ENCODE measurements around the gene TCF25.
"Not testable (repeated sequence)": the region's sequence is repeated elsewhere in the genome, so short reads cannot be mapped to it uniquely, and the experiment has no call there.

TCF25 gene

DNA sequence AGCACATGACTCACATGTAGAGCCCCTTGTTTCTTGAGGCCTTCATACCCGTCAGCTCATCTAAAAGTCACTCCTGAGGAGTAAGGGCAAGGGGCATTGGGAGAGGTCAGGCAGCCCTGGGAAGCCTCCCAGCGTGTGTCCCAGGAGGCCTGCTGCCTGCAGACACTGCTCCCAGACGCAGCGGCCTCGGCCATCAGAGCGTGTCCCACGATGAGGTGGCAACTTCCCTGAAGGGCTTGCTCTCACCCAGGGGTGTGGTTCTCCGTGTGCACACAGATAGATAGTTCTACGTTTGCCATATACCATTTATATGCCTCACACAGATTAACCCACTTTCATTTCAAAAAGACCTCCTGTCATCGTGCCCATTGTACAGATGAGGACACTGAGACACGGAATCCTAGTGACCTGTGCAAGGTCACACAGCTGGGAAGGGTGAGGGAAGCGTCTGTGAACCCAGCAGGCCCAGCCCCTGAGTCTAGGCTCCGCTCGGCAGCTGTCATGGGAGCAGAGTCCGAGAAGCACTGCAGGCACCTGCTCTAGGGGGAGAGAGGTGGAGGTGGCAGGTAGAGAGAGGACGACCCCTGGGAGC lies 58.0 kb downstream of the TCF25 start:
- no peak for TF ChIP-seq CTCF (IDR thresholded peaks at IDR 0.05; ENCODE audit: low read depth, low read length)
- DNase-seq (ENCODE audit: extremely low read depth, low read depth): no peak

DNA sequence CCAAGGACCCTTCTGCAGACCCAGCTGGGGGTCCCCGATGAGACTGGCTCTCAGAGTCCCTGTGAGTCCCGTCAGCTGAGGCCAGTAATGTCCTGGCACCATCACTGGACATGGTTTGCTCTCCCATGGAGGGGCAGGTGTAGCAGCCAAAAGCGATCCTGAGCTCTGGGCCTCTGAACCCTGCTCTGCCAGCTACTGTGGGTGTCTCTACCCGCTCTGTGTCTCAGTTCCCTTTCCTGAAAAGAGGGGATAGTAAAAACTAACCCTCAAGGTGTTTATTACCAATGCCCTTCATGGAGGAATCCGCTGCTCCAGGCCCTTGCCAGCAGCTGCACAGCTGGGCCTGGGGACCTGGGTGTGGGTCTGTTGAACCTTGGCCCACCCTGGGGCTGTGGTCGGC lies 58.6 kb downstream of the TCF25 start:
- DNase-seq (ENCODE audit: extremely low read depth, low read depth): no peak
- no peak for TF ChIP-seq CTCF (IDR thresholded peaks at IDR 0.05; ENCODE audit: low read depth, low read length)

DNA sequence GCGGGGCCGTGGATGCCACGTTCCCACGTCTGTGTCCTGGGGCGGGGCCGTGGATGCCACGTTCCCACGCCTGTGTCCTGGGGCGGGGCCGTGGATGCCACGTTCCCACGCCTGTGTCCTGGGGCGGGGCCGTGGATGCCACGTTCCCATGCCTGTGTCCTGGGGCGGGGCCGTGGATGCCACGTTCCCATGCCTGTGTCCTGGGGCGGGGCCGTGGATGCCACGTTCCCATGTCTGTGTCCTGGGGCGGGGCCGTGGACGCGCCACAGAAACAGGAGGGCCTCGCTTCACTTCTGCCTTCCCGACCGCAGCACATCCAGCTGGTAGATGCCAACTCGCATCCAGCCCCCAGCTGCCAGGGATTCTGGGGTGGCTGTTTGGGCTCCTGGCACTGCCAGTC lies 60.6 kb downstream of the TCF25 start:
- DNase-seq (ENCODE audit: extremely low read depth, low read depth): not testable (repeated sequence)

DNA sequence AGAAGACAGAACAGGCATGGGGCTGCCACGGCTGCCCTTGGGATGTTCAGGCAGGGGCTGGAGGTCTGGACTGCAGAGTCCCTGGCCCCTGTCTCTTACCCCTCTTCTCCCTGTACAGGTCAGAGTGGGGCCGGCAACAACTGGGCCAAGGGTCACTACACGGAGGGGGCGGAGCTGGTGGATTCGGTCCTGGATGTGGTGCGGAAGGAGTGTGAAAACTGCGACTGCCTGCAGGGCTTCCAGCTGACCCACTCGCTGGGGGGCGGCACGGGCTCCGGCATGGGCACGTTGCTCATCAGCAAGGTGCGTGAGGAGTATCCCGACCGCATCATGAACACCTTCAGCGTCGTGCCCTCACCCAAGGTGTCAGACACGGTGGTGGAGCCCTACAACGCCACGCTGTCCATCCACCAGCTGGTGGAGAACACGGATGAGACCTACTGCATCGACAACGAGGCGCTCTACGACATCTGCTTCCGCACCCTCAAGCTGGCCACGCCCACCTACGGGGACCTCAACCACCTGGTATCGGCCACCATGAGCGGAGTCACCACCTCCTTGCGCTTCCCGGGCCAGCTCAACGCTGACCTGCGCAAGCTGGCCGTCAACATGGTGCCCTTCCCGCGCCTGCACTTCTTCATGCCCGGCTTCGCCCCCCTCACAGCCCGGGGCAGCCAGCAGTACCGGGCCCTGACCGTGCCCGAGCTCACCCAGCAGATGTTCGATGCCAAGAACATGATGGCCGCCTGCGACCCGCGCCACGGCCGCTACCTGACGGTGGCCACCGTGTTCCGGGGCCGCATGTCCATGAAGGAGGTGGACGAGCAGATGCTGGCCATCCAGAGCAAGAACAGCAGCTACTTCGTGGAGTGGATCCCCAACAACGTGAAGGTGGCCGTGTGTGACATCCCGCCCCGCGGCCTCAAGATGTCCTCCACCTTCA lies 61.5 kb downstream of the TCF25 start:
- no peak for TF ChIP-seq CTCF (IDR thresholded peaks at IDR 0.05; ENCODE audit: low read depth, low read length)
- no peak for DNase-seq (ENCODE audit: extremely low read depth, low read depth)

- not testable (repeated sequence) for DNase-seq (ENCODE audit: extremely low read depth, low read depth)
Observed at GRCh38 chr16:89935620-89936019, 62.2 kb downstream of the TCF25 start.

DNA sequence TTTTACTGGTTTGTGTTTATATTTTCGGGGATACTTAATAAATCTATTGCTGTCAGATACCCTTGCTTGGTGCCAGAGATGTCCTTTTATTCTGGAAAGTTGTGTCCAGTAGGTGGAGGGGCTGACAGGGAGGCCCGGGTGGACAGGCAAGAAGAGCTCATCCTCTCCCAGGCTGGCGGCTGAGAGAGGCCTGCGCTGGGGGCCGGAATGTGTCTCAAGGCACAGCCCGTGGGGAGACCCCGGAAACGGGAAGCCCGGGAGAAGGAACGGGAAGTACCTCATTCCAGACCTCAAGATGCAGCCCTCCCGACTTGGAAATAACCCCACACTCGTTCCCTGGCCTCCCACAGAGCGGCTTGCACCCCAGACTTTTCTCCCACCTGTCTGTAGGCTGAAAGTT lies 62.6 kb downstream of the TCF25 start:
- TF ChIP-seq CTCF (IDR thresholded peaks at IDR 0.05; ENCODE audit: low read depth, low read length): no peak
- no peak for DNase-seq (ENCODE audit: extremely low read depth, low read depth)

DNA sequence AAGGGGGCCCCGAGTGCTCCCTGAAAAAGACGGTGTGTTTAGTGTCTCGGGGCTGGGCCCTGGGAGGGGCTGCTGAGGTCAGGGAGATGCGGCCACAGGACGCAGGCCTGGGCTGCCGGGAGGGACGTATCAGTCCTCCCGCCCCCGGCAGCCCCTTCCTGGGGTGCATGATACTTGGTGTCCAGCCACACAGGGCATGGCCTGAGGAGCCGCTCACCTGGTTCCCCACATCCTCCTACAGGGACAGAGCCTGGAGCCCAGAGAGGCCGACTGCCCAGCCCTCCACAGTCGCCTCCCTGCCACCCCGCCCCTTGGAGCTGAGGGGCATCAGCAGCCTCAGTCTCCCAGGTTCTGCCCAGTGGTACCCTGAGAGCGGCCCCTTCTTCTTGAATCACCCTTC lies 63.1 kb downstream of the TCF25 start:
- no peak for TF ChIP-seq CTCF (IDR thresholded peaks at IDR 0.05; ENCODE audit: low read depth, low read length)
- no peak for DNase-seq (ENCODE audit: extremely low read depth, low read depth)

GRCh38 chr16:89936981-89937380 lies 63.6 kb downstream of the TCF25 start:
- TF ChIP-seq CTCF (IDR thresholded peaks at IDR 0.05; ENCODE audit: low read depth, low read length): no peak
- DNase-seq (ENCODE audit: extremely low read depth, low read depth): no peak

All from AG09319 (cell line).